Ammon's horn (tissue), 1 donor: ENCODE results near the gene SLC6A3.
"Not testable (repeated sequence)": the region's sequence is repeated elsewhere in the genome, so short reads cannot be mapped to it uniquely, and the experiment has no call there.

Experiments
- DNase-seq: peaks from one replicate; pipeline ENCODE4 v3.0.0-alpha.2; 2016; ENCODE audit warnings: low spot score

The SLC6A3 gene

GRCh38 chr5:1477341-1477740 lies 32.1 kb upstream of the SLC6A3 start:
- DNase-seq, result peak; percentile 82

GRCh38 chr5:1476967-1477310 lies 31.7 kb upstream of the SLC6A3 start:
- DNase-seq, result no peak

- no peak for DNase-seq
Observed at GRCh38 chr5:1476181-1476966, 31.1 kb upstream of the SLC6A3 start.

- DNase-seq, result not testable (repeated sequence)
Observed at GRCh38 chr5:1475544-1475900, 30.3 kb upstream of the SLC6A3 start.

- no peak for DNase-seq
Observed at GRCh38 chr5:1474866-1475543, 29.8 kb upstream of the SLC6A3 start.

GRCh38 chr5:1474183-1474839 lies 29.1 kb upstream of the SLC6A3 start:
- no peak for DNase-seq

GRCh38 chr5:1473746-1474145 lies 28.5 kb upstream of the SLC6A3 start:
- DNase-seq, result no peak

- no peak for DNase-seq
Observed at GRCh38 chr5:1472964-1473628, 27.9 kb upstream of the SLC6A3 start.

GRCh38 chr5:1471997-1472963 lies 27.0 kb upstream of the SLC6A3 start:
- DNase-seq, result no peak

- no peak for DNase-seq
Observed at GRCh38 chr5:1471240-1471853, 26.1 kb upstream of the SLC6A3 start.

GRCh38 chr5:1470762-1471211 lies 25.5 kb upstream of the SLC6A3 start:
- no peak for DNase-seq

GRCh38 chr5:1468629-1469527 lies 23.6 kb upstream of the SLC6A3 start:
- DNase-seq, result no peak

GRCh38 chr5:1468247-1468612 lies 23.0 kb upstream of the SLC6A3 start:
- peak; percentile 50 for DNase-seq

- no peak for DNase-seq
Observed at GRCh38 chr5:1467341-1468246, 22.4 kb upstream of the SLC6A3 start.

GRCh38 chr5:1466631-1467265 lies 21.5 kb upstream of the SLC6A3 start:
- DNase-seq, result no peak

GRCh38 chr5:1465966-1466471 lies 20.8 kb upstream of the SLC6A3 start:
- DNase-seq, result no peak

- DNase-seq, result no peak
Observed at GRCh38 chr5:1465117-1465516, 19.9 kb upstream of the SLC6A3 start.

GRCh38 chr5:1464511-1464910 lies 19.3 kb upstream of the SLC6A3 start:
- DNase-seq, result no peak
